H9 (cell line): ENCODE measurements around the gene OCSTAMP. TPM values are rescaled to one million over a fixed set of nuclear protein-coding genes. Genes with fewer than 3 reads are reported as not detected.

Experiments
- DNase-seq: peaks from one replicate; pipeline ENCODE4 v3.0.0-alpha.2; 2017
- H2AFZ ChIP-seq: one replicate; pipeline ENCODE4 v1.6.1; 2013; ENCODE audit warnings: mild to moderate bottlenecking, low read length, control low read depth, moderate library complexity
- H2AK5ac ChIP-seq: 2 replicates; pipeline ENCODE4 v1.6.1; 2013; ENCODE audit warnings: low read length, control low read depth, mixed read lengths; ENCODE audit not compliant: insufficient read length
- H2BK120ac ChIP-seq: one replicate; pipeline ENCODE4 v1.6.1; 2013; ENCODE audit warnings: low read depth, mild to moderate bottlenecking, low read length, control low read depth, inconsistent platforms; ENCODE audit not compliant: poor library complexity, severe bottlenecking
- H2BK12ac ChIP-seq: 2 replicates; pipeline ENCODE4 v1.6.1; 2013; ENCODE audit warnings: low read length, control low read depth, mixed read lengths, low read depth; ENCODE audit not compliant: insufficient read length
- H2BK15ac ChIP-seq: 2 replicates; pipeline ENCODE4 v1.6.1; 2013; ENCODE audit warnings: low read depth, low read length, control low read depth
- H2BK20ac ChIP-seq: one replicate; pipeline ENCODE4 v1.6.1; 2013; ENCODE audit warnings: low read depth, mild to moderate bottlenecking, low read length, control low read depth, inconsistent platforms; ENCODE audit not compliant: poor library complexity, severe bottlenecking
- H2BK5ac ChIP-seq: 2 replicates; pipeline ENCODE4 v1.6.1; 2013; ENCODE audit warnings: low read length, control low read depth, mixed read lengths; ENCODE audit not compliant: insufficient read length
- H3K14ac ChIP-seq: 2 replicates; pipeline ENCODE4 v1.6.1; 2013; ENCODE audit warnings: low read length, control low read depth; ENCODE audit not compliant: insufficient read depth
- H3K18ac ChIP-seq: 2 replicates; pipeline ENCODE4 v1.6.1; 2013; ENCODE audit warnings: low read depth, mild to moderate bottlenecking, mixed read lengths, low read length, control low read depth; ENCODE audit not compliant: insufficient read length
- H3K23ac ChIP-seq: 2 replicates; pipeline ENCODE4 v1.6.1; 2013; ENCODE audit warnings: low read length, control low read depth, mixed read lengths, low read depth; ENCODE audit not compliant: insufficient read length
- H3K23me2 ChIP-seq: 2 replicates; pipeline ENCODE4 v1.6.1; 2013; ENCODE audit warnings: low read depth, mild to moderate bottlenecking, mixed read lengths, low read length, control low read depth; ENCODE audit not compliant: insufficient read length, poor library complexity, severe bottlenecking
- H3K27ac ChIP-seq: 2 replicates; pipeline ENCODE4 v1.5.1; 2013; ENCODE audit warnings: low read length, control low read depth, mixed read lengths, low read depth; ENCODE audit not compliant: insufficient read length
- H3K27me3 ChIP-seq: 2 replicates; pipeline ENCODE4 v1.6.1; 2013; ENCODE audit warnings: low read length, control low read depth, inconsistent platforms; ENCODE audit not compliant: insufficient read depth
- H3K4ac ChIP-seq: 2 replicates; pipeline ENCODE4 v1.6.1; 2013; ENCODE audit warnings: low read depth, mild to moderate bottlenecking, control low read depth, inconsistent platforms, low read length, moderate library complexity
- H3K4me1 ChIP-seq: 2 replicates; pipeline ENCODE4 v1.6.1; 2013; ENCODE audit warnings: low read length, control low read depth, inconsistent platforms; ENCODE audit not compliant: insufficient read depth
- H3K4me2 ChIP-seq: 2 replicates; pipeline ENCODE4 v1.6.1; 2013; ENCODE audit warnings: low read length, control low read depth, mixed read lengths; ENCODE audit not compliant: insufficient read length, insufficient read depth
- H3K56ac ChIP-seq: 2 replicates; pipeline ENCODE4 v1.6.1; 2013; ENCODE audit warnings: low read depth, mild to moderate bottlenecking, mixed read lengths, low read length, control low read depth; ENCODE audit not compliant: insufficient read length
- H3K79me1 ChIP-seq: 2 replicates; pipeline ENCODE4 v1.6.1; 2013; ENCODE audit warnings: low read depth, mild to moderate bottlenecking, moderate library complexity, low read length, control low read depth, inconsistent platforms; ENCODE audit not compliant: insufficient read depth, poor library complexity, severe bottlenecking
- H3K79me2 ChIP-seq: 2 replicates; pipeline ENCODE4 v1.6.1; 2013; ENCODE audit warnings: low read length, control low read depth, inconsistent platforms; ENCODE audit not compliant: insufficient read depth
- H3K9ac ChIP-seq: 2 replicates; pipeline ENCODE4 v1.6.1; 2013; ENCODE audit warnings: low read length, control low read depth, mixed read lengths; ENCODE audit not compliant: insufficient read length; ENCODE audit errors: extremely low read depth
- H3K9me3 ChIP-seq: one replicate; pipeline ENCODE4 v1.6.1; 2013; ENCODE audit warnings: low read depth, low read length, inconsistent platforms; ENCODE audit not compliant: control insufficient read depth
- H3T11ph ChIP-seq: one replicate; pipeline ENCODE4 v1.6.1; 2013; ENCODE audit warnings: mild to moderate bottlenecking, low read length, control low read depth, inconsistent platforms
- H4K20me1 ChIP-seq: one replicate; pipeline ENCODE4 v1.6.1; 2013; ENCODE audit not compliant: control insufficient read depth, insufficient read length, insufficient read depth
- H4K5ac ChIP-seq: 2 replicates; pipeline ENCODE4 v1.6.1; 2013; ENCODE audit warnings: low read depth, mild to moderate bottlenecking, mixed read lengths, low read length, control low read depth; ENCODE audit not compliant: insufficient read length
- H4K8ac ChIP-seq: replicated peaks from 2 replicates; pipeline ENCODE4 v1.6.1; 2013; ENCODE audit warnings: low read length, control low read depth, mixed read lengths, low read depth; ENCODE audit not compliant: insufficient read length
- H4K91ac ChIP-seq: 2 replicates; pipeline ENCODE4 v1.6.1; 2013; ENCODE audit warnings: low read depth, mild to moderate bottlenecking, moderate library complexity, mixed read lengths, low read length, control low read depth; ENCODE audit not compliant: insufficient read length
- H3K27ac Mint-ChIP-seq, 3 experiments: 2 replicates in 2 of 3; 3 replicates in 1 of 3; pipeline ENCODE4 v1.8.0; 2020 to 2021; ENCODE audit warnings: mixed read lengths in 3 of 3, mild to moderate bottlenecking in 1 of 3, moderate library complexity in 1 of 3
- H3K27me3 Mint-ChIP-seq: 2 replicates; pipeline ENCODE4 v1.8.0; 2021; ENCODE audit warnings: low read depth, mild to moderate bottlenecking, moderate library complexity, mixed read lengths
- H3K36me3 Mint-ChIP-seq, 3 experiments: 2 replicates in 2 of 3; 3 replicates in 1 of 3; pipeline ENCODE4 v1.8.0; 2020 to 2021; ENCODE audit warnings: low read depth in 3 of 3, mixed read lengths in 3 of 3; ENCODE audit not compliant: insufficient read depth in 1 of 3
- H3K4me1 Mint-ChIP-seq, 2 experiments: 2 replicates each; pipeline ENCODE4 v1.8.0; 2020; ENCODE audit warnings: mixed read lengths in 2 of 2
- H3K4me3 Mint-ChIP-seq, 2 experiments: 2 replicates in 1 of 2; 3 replicates in 1 of 2; pipeline ENCODE4 v1.8.0; 2020 to 2021; ENCODE audit warnings: mild to moderate bottlenecking in 2 of 2, mixed read lengths in 2 of 2, moderate library complexity in 1 of 2
- H3K9me3 Mint-ChIP-seq, 2 experiments: 2 replicates in 1 of 2; 3 replicates in 1 of 2; pipeline ENCODE4 v1.8.0; 2020; ENCODE audit warnings: mild to moderate bottlenecking in 2 of 2, mixed read lengths in 2 of 2, moderate library complexity in 1 of 2
- WGBS: extraction: QIAGEN DNeasy Blood & Tissue Kit; methylation state at CpG from one replicate; pipeline ENCODE4 v1.1.7; 2013; ENCODE audit warnings: missing lambda C conversion rate, low lambda C conversion rate, mixed read lengths; ENCODE audit not compliant: insufficient read length; ENCODE audit errors: extremely low coverage; 5-methylcytosine and 5-hydroxymethylcytosine counted together
- total RNA-seq: library from RNA; stranded (reverse); gene quantifications from 2 replicates; pipeline ENCODE4 v1.2.1, GENCODE V29; 2021
- TF ChIP-seq, protein P1 (sequence below): fragments of 200-600 bp; sonication (generic); conservative IDR thresholded peaks from 3 replicates; pipeline ENCODE4 v1.8.0; 2021; ENCODE audit warnings: antibody characterized with exemption, mild to moderate bottlenecking

Gene OCSTAMP
- total RNA-seq, 1 experiment from 2014 or later, result not detected

DNA sequence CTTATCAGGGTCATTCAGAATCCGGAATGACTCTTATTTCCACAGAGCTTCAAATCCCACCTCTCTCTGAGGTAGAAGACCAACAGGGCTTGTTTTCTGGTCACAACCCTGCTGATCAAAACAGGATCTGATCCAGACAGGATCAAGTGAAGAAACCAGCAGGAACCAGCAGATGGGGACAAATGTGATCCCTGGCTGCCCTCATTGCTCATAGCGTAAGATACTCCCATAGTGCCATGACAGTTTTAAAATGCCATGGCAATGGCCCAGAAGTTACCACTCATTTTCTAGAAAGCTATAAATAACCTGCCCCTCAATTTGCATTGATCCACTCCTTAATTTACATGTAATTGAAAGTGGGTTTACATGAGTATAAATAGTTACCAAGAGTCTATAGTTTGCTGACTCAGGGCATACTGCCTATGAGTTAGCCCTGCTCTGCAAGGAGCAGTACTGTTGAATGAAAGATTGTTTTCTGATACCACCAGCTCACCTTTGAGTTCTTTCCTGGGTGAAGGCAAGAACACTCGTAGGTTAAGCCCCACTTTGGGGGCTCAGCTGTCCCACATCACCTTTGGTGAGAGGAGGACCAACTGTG is 30.9 kb downstream of the OCSTAMP start:
- Histone ChIP-seq H3K56ac (no peak overlapping the region), H3K4me2 (no peak overlapping the region), H3K27me3 (no peaks in the 10 kb centered on the region), H2AFZ (no peak overlapping the region), H2BK15ac (no peak overlapping the region), H3K9ac (no peak overlapping the region), H3T11ph (no peak overlapping the region), H2BK120ac (no peak overlapping the region), H3K18ac (no peak overlapping the region), H3K9me3 (no peaks in the 10 kb centered on the region), H4K20me1 (no peaks in the 10 kb centered on the region), H4K5ac (no peak overlapping the region), H3K79me2 (no peaks in the 10 kb centered on the region), H2BK20ac (no peak overlapping the region), H2AK5ac (no peak overlapping the region), H3K4ac (no peak overlapping the region), H2BK5ac (no peak overlapping the region), H2BK12ac (no peak overlapping the region), H4K8ac (no peak overlapping the region), H3K27ac (no peak overlapping the region), H3K23ac (no peak overlapping the region), H3K14ac (no peak overlapping the region), H3K23me2 (no peaks in the 10 kb centered on the region), H3K79me1 (no peaks in the 10 kb centered on the region), H3K4me1 (no peaks in the 10 kb centered on the region), H4K91ac (no peak overlapping the region)
- TF ChIP-seq, protein P1, sequence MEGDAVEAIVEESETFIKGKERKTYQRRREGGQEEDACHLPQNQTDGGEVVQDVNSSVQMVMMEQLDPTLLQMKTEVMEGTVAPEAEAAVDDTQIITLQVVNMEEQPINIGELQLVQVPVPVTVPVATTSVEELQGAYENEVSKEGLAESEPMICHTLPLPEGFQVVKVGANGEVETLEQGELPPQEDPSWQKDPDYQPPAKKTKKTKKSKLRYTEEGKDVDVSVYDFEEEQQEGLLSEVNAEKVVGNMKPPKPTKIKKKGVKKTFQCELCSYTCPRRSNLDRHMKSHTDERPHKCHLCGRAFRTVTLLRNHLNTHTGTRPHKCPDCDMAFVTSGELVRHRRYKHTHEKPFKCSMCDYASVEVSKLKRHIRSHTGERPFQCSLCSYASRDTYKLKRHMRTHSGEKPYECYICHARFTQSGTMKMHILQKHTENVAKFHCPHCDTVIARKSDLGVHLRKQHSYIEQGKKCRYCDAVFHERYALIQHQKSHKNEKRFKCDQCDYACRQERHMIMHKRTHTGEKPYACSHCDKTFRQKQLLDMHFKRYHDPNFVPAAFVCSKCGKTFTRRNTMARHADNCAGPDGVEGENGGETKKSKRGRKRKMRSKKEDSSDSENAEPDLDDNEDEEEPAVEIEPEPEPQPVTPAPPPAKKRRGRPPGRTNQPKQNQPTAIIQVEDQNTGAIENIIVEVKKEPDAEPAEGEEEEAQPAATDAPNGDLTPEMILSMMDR, result no peak
- Mint-ChIP-seq H3K4me1 (peaks cover 0 to 6% of the 10 kb centered on the region in 2 experiments; a peak in 3 of 4 replicates), H3K4me3 (no peak overlapping the region; a peak in 1 of 5 replicates), H3K36me3 (no peaks in the 10 kb centered on the region; a peak in 1 of 7 replicates), H3K9me3 (peaks cover 0 to 5% of the 10 kb centered on the region in 2 experiments; a peak in 2 of 5 replicates), H3K27me3 (peaks cover 33% of the 10 kb centered on the region), H3K27ac (no peak overlapping the region)
- WGBS, result no CpG with 5 or more reads among the region's 3 CpGs
- no peak for DNase-seq
